NCI-H128 (cell line): Measurements from ENCODE around the gene MKKS.
A peak's percentile ranks its signal among the peaks of the same experiment; 100 is the strongest.

Source experiments
- DNase-seq: peaks from one replicate; lab custom pipeline; 2025; ENCODE audit not compliant: unreplicated experiment; lab: John Stamatoyannopoulos, UW

MKKS gene

DNA sequence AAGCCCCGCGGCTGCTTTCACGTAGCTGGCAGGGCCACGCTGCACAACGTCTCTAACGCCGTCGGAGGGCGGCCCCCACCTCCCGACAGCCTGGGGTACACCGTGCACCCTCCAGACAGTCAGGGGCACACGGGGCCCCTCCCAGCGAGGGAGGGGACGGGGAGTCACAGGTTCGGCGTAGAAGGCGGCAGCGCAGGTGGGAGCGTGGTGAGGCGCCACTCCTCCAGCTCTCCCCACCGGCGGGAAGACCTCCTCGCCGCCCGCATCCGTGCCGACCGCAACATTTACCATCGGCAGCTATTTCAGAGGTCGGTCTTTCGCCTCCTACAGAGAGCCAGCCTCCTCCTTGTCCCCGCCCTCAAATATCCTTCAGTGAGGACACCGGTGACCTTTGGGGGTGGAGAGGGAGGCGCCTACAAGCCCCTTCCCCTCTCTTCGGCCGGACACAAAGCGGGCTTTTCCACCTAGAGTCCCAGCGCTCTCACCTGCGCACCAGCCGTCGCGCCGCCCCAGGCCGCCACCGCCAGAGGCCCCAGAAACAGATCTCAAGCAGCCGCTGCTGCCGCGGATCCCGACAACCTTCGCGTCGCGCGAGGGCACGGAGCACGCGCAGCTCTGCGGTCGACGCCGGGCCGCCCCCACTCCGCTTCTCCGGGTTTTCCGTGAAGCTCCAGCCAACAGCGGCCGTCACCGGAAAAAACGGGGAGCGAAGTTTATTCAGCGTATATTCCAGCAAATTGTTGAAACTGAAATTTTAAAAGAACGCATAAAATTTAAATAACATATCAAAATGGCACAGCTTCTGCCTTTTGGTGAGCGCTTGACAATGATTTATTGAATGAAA lies at the start of gene MKKS:
TSS of gene MKKS (minus strand) at position 600 of the 844 bp plus-strand sequence. CDS start 20,708 bp downstream, outside the sequence.
- peak; percentile 88 for DNase-seq

DNA sequence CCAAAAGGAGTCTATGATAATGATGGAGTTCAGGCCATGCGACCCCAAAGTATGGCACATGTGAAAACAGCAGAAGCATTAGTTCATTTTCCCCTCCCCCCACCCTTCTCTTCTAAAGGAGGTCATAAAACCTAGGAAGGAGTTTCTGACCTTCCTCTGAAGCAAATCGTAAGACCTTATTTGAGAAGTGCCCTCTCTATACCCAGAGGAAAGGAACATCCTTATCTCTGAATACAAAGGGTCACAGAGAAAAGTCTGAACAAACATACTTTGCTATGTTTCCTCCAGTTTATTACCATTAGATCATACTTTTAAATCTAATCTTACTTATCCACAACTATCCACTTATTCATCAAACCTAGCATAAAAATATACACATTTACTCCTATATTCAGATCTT lies 49.7 kb upstream of the MKKS start:
- no peak for DNase-seq

DNA sequence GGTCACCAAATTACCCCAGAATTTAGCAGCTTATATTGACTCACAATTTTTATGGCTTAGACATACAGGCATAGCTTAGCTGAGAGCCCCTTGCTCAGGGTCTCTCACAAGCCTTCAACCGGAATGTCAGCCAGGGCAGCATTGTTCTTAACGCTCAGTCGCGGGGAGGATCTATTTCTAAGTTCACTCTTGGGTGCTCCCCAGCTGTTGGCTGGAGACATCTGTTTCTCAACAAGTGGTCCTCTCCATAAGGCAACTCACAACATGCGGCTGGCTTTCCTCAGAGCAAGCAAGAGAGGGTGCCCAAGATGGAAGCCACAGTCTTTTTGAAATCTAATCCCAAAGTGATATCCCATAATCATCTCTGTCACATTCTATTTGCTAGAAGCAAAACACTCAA lies 47.7 kb upstream of the MKKS start:
- no peak for DNase-seq

DNA sequence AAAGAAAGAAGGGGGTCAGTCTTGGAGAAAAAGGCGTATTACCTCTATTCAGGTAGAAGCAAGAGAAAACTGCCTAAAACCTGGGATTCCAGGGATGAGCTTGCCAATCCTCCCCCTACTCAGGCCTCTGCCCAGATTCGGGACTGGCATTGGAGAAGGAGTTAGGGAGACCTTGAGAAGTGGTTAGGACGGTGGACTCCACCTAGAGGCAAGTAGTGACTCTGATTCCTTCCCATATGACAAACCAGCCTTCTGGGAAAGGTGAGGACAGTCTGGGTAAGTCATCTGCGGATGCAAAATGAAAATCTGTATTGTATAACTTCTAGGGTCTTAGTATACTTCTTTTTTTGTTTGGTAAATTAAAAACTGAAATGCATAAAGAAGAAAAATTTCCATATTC lies 44.9 kb upstream of the MKKS start:
- DNase-seq = no peak

DNA sequence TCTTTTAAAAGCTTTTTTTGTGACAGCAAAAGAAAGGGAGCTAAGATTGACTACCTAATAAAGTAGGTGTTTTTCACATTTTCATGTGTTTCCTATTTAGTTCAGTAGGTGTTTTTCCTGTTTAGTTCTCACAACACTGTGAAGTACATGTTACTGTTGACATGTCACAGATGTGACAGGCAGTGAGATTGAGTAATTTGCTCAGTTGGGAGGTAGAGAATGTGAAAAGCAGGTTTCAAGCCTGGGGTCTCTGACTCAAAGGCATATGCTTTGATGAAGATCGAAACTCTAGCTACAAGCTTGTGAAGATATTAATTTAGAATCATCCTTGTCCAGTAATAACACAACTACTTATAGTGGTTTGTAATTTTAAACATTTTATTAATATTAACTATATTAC lies 44.2 kb upstream of the MKKS start:
- no peak for DNase-seq

DNA sequence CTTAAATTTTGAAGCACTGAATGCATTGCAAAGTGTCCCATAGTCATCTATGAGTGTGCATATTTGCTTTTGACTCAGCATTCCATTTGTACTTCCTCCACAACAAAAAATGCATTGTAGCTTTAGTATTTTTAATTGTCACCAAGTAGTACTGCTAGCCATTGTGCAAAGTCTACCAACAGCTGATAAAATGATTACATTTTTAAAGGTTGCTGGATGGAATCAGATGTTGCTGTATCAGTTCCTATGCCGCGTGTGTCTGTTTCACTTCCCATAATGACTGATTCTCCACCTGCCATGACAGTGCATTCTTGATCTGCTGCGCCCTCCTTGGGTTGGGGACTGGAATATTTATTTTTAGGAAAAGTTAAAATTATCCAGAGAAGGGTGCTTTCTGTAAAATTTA lies 42.3 kb upstream of the MKKS start:
- no peak for DNase-seq

DNA sequence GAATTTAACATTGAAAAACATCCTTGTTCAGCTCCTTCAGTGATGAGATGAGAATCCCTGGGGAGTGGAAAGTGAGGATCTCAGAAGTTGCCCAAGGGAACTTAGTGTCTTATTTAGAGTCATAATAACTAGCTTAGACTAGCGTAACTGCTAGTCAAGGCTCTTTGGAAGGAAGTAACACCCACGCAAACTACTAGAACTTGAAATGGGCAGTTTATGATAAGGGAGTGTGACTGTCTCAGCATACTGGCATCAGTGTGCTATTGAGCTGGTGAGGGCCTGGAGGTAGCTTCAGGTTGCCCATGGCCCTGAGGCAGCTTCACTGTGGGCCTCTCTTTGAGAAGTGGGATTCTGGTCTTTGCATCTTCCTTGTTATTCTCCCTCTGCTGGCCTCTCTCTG lies 41.2 kb upstream of the MKKS start:
- no peak for DNase-seq

DNA sequence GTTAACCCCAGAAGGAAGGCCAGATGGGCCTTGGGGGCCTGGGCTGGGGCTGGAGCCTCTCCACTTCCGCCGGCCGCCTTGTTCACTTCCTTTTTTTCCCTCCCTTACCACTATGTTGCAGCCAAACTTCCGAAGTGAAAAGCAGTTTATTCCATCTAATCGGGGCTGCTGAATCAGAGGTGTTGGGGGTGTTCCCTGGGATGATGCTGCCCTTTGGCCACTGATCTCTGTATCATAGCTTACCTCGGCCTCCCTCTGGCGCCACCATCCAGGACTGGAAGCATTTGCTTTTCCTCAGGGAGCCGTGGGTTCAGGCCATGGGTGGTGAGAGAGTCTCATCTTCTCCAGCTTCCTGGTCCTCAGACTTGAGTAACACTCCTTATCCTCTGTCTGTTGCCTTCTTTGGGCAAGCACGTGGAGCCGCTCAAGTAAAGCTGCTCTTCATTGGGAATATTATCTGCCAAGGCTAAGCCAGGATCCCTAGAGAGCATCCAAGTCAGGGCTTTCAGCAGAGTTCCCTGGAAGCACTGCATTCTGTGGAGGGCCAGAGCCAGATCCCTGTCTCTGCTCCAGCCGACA lies 40.7 kb upstream of the MKKS start:
- no peak for DNase-seq

DNA sequence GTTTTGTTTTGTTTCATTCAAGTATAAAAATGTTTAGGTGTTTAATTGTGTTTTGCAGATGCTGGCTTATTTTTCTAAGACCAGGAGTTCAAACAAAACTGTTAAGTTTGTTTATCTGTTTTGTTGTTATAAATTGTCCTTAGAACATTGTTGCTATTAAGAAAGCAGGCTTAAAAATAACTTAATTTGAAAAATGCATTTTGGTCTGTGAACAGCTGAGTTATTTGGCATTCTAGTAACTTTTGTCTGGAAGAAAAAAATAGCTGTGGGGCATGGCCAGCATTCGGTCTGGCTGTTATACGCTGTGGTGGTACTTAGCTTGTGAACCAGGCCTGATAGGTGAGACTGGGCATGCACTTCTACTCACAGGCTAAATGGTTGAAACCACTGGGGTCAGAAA lies 38.8 kb upstream of the MKKS start:
- DNase-seq = no peak

DNA sequence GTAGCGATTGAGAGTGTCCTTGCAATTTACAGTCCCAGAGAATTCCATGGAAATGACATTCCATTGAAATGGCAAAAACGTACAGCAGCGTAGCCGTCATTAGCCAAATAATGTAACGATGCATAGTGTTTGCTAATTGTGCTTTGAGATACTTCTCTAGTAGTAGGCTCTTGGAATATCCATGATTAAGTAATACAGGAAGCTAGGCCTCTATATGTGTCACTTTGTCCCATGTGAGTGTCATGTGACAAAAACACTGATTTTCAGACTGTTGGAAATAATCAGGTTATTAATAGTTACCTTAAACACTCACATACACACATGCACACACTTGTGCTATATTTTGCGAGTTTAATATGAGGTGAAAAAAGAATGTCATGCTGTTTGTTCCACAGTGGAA lies 36.3 kb upstream of the MKKS start:
- DNase-seq = no peak

DNA sequence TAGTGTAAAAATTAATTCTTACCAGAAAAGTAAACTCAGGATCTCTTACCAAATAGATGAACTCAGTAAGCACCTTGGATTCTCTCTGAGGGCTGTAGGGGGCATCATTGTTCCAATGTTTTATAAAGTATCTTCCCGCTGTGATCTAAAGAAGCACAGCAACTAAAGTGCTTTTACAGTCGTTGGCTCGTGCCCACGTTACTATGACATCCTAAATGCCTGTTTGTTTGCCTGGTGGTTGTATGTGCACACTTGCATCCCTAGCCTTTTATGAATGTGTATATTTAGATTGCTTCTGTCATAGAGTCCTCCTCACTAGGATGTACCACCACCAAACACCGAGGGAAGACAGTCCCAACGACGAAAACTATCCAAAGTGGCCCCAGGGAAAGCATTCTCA lies 35.6 kb upstream of the MKKS start:
- peak; percentile 93 for DNase-seq

DNA sequence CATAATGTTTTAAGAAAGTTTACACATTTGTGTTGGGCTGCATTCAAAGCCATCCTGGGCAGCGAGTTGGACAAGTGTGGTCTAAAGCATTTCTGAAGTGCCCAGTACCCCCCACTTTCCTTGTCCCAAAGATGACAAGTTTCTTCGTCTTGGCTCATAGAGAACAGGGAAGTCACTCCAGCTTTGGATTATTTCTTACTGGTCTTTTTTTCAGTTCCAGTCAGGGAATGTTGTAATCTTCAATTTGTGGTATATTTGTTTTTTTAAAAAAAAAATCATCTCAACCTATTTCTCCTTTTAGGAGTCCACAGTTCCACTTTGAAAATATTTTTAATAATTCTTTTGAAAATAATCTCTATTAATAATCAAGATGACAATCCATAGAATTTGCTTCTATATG lies 35.0 kb upstream of the MKKS start:
- no peak for DNase-seq

DNA sequence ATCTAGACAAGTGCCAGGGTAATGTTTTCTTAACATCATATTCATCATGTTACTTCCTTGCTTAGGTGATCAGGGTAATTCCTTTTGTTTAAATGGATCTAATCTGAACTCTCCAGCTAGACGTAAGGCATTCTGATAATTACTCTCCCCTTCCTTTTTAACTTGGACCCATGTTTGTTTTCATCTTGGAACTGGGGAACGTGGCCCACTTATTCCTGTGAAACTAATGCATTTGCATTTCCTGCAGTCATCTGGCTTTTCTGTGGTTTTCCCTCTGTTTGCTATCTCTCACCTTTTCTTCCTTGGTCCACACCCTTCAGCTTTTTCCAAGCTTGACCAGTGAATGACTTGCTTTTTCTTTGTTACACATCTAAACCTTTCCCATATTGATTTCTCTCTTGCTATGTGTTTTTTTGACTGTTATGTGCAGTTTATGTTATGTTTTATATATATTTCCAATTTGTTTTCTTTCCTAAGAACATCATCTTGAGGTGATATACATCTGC lies 34.4 kb upstream of the MKKS start:
- no peak for DNase-seq

DNA sequence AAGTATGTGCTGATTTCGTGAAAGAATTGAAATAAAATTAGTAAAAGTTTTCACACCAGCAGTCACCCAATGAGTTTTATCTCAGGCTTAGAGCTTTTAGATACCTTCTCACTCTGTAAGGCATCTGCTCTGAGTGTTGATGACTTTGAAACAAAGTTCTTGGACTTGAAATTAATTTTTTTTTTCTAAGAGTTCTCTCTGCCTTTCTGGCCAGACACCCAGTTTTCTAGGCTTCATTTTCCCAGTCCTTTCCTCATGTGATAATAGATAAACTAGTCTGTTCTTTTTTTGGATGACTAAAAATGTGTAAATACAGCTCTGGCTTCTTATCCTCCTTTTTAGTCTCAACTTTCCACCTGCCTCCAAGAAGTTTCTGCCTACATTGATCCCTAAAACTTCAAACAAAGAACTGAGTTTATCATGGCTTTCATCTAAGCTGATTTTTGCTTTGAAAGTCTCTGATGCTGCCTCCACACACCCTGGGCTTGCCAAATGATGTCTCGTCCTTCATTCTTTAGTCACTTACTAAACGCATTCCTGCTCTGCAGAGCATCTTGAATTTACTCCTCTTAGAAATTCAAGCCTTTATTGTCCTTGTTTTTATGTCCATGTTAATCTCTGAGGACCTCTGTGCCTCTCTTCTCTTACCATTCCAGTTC lies 33.8 kb upstream of the MKKS start:
- DNase-seq = no peak

DNA sequence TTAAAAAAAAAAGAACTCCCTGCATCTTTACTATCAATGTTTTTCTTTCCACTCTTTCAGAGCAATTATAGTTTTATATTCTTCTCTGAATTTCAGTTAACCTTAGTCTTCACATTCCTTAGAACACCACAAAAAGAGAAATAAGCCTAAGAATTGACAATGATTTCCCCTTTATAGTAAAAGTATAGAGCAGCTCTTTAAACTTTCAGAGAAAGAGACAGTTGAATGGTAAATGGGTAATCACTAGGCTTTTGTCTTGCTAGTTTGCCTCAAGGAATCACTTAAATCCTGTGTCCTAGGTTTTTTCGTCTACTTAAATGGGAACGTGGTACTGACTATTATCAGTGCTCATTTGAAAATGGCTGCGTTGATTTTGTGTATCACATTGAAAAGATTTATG lies 32.8 kb upstream of the MKKS start:
- DNase-seq = no peak

DNA sequence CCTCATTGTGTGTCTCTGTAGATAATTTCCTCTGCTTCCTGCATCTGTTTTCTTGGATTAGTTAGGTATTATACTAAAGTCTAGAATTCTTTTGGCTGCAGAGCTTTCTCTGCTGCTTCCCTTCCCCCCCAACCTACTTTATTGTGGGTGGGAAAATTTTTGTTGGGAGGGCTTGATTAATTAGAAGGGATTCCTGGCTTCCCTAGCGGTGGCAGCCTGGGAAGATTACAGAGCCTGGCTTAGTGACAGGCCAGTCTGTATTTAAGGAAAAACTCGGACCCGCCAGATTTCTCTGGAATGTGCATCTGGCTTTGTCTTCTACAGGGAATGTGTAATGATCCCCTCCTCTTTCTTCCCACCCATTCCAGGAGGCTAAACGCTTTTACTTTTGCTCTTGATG lies 32.3 kb upstream of the MKKS start:
- no peak for DNase-seq

DNA sequence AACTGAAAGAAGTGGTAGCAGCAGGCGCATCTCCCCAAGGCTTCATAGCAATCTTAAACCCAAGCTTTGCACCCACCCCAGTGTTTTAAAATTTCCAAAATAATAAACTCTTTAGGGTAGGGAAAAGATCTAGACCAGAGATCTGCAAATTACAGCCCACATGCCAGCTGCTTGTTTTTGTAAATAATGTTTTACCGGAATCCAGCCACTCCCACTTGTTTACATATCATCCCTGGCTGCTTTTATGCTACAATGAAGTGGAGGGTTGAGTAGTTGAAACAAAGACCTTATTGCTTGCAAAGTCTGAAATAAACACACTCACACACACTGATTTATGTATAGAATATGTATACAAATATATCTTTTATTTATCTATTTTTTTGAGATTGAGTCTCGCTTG lies 31.1 kb upstream of the MKKS start:
- DNase-seq = no peak

DNA sequence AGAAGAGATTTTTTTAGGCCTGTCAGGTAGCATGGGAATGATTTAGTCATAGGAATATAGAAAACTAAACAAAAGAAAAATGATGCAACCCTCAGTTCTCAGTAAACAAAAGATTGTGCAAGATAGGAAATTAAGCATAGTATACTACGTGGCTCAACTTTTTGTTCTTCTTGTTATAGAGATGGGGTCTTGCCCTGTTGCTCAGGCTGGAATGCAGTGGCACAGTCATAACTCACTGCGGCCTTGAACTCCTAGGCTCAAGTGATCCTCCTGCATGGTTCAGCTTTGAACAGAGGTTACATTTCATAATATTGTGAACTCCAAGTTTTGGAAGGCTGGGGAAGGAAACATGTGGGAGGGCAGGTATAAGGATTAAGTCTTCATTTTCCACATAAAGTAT lies 29.6 kb upstream of the MKKS start:
- DNase-seq = no peak

DNA sequence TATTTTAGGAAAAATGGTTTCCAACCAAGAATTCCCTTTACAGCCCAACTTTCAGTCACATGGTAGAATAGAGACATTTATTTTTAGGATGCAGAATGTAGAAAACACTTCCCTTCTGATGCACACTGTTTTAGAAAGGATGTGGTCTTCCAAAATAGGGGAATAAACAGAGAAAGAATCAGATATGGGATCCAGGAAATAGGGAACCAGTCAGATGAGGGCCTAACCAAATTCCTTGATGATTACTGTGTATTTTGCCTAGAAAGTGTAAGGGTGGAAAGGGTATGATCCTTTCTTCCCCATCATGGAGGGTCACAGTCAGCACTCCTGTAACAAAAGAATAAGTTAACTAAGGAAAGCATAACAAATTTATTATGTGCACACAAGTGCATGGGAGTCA lies 28.5 kb upstream of the MKKS start:
- DNase-seq = no peak

DNA sequence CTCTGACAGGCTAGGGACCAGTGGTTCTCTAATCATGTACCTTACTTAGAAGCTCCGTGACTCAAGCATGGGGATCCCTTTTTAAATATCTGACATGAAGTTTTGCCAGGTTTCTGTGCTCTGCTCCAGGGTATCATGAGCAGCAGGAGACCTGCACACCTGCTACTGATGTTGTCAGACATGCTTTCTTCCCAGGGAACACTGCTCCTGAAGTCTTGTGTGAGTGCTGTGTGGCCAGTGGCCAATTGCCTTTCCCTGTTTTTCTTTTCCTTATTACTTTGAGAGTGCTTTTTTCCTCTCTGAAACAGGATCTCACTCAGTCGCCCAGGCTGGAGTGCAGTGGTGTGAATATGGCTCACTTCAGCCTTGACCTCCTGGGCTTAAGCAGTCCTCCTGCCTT lies 27.5 kb upstream of the MKKS start:
- no peak for DNase-seq

DNA sequence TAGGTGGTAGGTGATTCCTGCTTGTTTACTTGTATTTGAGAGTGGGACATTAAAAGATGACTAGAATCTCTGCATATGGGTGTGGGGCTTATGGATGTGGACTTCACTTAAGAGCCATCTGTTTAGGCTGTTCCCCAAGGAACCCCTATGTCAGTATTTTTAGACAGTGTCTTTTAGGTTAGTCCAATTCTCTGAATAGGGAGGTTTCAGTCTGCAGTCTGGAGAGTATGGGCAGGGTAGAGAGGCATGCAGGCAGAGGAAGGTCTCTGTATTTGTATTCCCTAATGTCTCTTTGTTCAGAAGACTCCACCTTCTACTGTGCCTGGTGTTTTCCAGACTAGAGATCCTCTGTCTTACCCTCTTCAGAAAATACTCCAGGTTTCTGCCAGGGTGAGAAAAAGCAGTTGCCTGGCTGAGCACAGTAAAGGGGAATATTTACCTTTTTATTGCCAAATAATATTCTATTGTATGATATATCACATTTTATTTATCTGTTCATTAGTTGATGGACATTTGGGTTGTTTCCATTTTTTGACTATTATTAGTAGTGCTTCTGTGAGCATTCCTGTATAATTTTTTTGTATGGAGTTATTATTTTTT lies 20.2 kb upstream of the MKKS start:
- DNase-seq = no peak

DNA sequence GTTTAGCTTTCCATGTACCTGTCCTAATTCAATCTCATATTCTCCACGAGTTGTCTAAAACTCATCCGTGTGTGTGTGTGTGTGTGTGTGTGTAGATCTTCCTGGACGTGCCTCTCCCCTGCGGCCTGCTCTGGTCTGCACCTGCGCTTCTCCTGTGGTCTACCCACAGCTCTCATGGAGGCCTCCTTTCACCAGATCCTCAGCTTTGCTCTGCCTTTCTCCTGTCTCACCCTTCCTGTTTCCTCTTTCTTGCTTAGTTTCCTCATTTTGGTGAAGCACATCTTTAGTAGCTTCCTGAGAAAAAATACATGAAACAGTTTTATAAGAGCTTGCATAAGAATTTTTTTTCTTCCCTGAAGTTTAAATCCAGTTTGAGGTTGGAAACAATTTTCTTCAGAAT lies 19.2 kb upstream of the MKKS start:
- no peak for DNase-seq
